GM15510 (cell line): ENCODE results near the gene REN.

Experiments
- POLR2A ChIP-seq: IDR thresholded peaks from 3 replicates; pipeline ENCODE4 v1.6.1; 2011; ENCODE audit warnings: borderline replicate concordance; ENCODE audit not compliant: insufficient read length; ENCODE audit errors: extremely low read depth

REN gene

DNA sequence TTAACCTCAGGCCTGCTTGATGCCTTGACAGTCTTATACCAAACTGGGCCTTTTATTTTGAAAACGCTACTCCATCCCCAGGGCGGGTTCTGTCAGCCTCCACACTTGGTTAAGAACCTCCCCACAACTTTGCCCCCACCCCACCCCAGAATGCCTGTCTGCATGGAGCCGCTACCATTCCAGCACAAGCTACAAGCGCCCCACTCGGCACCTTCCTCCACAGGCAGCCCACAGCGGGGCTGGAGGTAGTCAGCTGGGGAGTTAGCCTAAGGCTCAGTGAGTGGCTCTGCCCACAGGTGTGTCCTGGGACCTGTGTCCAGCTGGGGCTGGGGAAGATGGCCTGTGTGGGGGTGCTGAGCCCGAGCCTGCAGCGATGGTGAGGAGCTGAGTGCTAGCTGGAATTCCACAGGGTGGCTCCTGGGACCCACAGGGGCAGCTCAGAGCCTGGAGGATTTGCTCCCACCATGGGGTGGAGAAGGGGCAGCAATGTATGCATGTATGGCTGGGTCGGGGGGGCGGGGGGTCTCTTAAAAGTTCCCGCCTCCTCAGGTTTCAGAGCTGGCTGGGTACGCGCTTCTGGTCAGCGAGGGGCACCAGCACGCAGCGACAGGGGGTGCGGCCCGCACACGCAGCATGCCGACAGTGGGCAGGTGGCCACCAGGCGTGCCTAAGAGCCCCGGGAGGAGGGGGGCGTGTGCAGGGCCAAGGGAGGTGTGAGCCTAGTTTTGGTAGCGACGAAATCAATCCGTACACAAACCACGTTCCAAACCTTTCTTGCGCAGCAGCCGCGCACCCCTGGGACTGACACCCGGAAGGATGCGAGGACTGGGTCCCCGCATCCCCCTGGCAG lies 15.2 kb downstream of the REN start:
- no peak for TF ChIP-seq POLR2A

DNA sequence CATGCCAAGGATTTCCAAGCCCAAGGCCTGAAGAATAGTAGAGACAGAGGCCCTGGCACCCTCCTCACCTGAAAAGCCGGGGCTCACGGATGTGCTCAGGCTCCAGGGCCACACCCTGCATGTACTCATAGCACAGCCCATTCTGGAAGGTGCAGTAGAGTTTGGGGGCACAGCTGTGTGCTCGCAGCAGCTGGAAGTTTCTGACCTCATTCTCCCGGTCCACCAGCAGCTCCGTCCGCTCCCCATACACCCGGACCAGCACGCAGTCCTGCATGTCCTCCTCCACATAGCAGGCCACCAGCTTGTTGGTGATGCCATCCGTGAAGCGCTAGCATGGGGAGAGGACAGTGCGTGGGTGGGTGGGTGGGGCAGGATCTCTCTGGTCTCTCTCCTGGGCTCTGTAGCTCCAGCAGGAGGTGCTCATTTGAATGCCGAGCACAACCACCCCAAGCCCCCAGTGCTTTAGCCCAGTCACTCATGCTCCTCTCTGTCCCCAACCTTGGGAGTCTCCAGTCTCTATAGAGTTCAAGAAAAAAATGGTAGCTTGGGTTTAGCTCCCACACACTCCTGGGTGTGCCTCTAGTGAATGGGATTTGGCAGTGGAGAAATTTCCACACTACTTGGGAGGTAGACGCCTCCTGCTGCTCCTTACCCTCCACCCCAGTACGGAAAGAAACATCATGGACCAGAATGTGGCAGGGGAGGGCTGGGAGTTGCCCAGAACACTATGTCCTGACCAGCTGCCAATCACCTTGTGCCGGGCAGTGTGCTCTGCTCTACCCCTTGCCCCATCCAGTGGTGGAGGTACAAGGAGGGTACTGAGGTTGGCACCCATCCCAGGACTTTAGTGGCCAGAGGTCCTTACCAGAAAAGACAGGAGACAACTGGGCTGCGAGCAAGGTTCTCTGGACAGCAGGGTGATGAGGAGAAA lies 16.2 kb downstream of the REN start:
- TF ChIP-seq POLR2A = no peak

DNA sequence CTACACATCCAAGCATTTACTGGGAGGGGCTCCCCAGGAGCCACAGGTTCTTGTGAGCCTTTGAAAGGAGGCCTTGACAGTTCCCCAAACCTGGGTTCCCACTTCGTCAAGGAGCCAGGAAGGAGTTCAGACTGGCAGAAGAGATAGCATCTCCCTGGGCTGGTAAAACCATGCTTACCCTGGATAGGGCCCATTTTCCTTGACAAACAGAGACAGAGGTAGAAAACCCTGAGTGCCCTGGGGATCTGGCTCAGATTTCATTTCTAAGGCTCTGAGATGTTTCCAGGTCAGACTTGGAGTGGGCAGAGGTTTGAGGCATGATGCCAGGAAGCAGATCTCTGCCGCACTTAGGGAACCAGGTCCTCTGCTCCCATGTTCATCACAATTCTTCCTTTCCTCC lies 17.0 kb downstream of the REN start:
- TF ChIP-seq POLR2A = no peak

GRCh38 chr1:204147406-204148383 lies 18.4 kb downstream of the REN start:
- no peak for TF ChIP-seq POLR2A

DNA sequence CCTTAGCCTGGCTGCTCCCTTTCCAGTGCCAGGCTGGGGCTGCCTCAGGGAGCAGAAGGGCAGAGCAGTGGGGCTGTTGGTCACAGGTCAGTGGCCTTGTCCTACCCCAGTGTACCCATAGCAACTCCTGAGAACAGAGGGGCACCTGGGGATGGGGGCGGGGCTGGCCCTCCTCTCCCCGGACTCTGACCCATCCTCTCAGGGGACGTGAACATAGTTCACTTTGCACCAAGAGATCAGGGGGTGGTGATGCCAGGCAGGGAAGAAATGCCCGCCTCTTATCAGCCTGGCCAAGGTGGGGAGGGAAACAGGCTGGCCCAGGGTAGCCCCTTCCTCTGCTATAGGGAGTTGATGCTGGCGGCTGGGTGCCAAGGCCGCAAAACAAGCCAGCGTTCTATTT lies 19.2 kb downstream of the REN start:
- TF ChIP-seq POLR2A = no peak

DNA sequence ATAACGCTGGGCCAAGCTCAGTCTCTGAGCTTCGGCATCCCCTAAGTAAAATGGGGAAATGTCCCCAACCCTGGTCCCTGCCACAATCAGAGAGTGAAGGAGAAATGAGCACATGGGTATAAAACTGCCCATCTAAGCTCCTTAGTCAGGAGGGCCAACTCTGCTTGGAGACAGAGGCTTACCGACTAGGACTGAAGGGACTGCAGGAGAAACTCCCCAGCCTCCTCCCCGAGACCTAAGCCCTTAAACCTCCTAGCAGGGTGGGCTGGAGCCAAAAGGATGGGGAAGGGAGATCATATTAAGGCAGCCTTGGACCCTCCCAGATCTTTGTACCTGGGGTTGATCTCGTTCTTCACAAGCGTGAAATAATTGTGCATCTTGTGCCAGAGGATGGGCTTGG lies 19.8 kb downstream of the REN start:
- no peak for TF ChIP-seq POLR2A

DNA sequence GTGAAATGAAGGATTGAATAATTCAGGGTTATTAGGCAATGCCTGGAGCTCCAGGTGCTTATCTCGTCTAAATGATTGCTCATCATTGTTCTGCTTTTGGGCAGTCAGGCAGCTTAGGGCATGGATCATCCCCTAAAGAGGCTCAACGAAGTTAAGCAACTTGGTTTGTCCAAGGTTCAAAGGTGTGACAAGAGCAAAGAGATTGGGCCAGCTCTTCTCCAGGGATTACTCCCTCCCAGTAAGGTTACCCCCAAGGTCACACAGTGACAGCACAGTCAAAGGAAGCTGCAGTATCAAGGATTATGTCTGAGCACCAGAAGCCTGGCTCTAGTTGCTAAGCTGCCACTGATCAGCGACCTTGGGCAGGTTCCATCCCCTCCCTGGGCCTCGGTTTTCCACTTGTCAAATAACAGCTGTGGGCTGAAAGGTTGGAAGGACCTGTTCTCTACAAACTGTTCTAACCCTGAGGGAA lies 21.1 kb downstream of the REN start:
- TF ChIP-seq POLR2A = no peak

DNA sequence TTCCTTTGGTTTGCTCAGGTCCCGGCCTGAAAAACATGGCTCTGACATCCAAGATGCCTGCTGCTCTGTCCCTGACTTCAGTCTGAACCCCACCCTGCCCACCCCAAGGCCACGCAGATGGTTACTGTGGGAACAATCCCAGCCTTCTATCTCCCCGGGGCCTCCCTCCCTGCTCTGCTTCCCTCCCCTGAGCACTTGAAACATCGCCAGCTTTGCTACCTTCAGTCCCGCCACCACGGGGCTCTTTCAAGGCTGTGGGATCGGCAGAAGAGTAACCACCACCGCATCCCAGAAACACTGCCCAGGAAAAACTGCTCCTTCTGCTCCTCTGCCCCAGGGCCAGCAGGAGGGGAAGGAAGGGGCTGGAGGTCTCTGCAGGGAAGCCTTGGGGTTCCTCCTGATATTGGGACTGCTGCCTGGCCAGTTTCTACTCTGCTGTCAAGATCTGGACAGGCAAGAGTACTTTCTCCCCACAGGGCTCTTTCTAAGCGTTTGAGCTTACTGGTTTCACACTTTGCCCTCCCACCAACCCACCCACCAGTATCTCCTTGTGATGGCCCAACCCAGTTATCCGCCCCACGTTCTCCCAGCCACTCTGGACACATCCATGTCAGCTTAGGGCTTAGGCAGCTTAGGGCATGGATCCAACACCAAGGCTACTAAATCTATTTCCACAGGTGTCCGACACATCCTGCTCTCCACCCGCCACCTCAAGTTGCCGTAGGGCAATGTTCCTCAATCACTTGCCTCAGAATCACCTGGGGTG lies 22.7 kb downstream of the REN start:
- TF ChIP-seq POLR2A = no peak

GRCh38 chr1:204142032-204142974 lies 23.8 kb downstream of the REN start:
- no peak for TF ChIP-seq POLR2A

DNA sequence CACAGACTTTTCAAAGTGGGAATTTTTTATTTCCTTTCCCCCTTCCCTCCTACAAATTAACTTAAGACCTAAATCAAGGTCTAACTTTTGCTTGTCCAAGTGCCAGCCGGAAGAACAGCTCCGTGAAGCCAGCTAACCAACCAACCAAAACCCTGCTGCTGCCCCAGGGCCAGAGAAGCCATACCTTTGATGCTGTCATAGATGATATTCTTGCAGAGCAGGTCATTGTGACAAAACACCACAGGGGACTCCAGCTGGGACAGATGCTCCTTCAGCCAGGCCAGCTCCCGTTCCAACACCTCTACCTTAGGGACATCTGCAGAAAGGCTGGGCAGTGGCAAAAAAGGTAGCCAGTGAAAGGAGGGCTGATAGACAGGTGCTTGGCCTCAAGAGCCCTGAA lies 25.0 kb downstream of the REN start:
- TF ChIP-seq POLR2A = no peak

- TF ChIP-seq POLR2A = no peak
These were observed 26.2 kb downstream of the REN start for GRCh38 chr1:204139952-204140351.

DNA sequence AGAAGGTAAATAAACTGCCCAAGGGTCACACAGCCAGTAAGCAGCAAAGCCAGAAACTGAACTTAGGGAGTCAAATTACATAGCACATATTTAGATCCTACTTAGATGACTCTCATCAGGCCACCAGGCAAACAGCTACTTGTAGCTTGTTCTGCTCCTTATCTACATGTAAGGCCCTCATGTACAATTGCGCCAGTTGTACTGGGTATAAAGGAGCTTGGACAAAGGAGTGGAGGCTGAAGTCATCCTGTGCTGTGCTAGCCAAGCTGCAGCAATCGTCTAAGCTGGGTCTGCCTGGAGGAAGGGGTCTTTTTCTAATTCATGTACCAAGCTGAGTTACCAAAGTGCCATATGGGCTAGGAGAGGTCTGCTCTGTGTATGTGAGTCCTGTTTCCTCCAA lies 27.0 kb downstream of the REN start:
- TF ChIP-seq POLR2A = no peak

DNA sequence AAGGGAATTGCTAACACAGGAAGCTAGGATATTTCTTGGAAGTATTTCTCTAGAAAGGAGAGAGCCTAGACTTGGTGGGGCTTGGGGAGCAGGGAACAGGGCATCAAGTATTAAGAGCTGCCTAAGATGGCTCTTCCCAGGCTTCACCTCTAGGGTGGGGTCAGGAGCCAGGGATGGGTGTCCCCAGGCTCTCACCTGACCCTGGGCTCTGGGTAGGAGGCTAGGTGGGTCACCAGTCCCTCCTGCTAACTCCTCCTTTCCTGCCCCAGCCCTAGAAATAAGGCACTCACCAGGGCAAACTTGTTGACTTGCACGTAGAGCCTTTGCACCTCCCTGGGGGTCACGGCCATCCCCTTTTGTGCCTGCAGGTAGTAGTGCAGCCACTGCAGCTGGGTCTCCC lies 29.3 kb downstream of the REN start:
- TF ChIP-seq POLR2A = no peak
